Loucy (cell line): ENCODE results near the gene FXYD2.

Experiments used
- H2AFZ ChIP-seq: fragments of 200-600 bp; sonication (generic); 2 replicates; pipeline ENCODE4 v1.6.0; 2016; ENCODE audit warnings: antibody characterized with exemption, mild to moderate bottlenecking, low read length, moderate library complexity
- H3F3A ChIP-seq: fragments of 200-600 bp; 2 replicates; pipeline ENCODE4 v1.6.0; 2016; ENCODE audit warnings: antibody characterized with exemption, low read depth, mild to moderate bottlenecking
- H3K27me3 ChIP-seq: fragments of 200-600 bp; sonication (generic); 2 replicates; pipeline ENCODE4 v1.6.1; 2014; ENCODE audit warnings: low read length, mild to moderate bottlenecking; ENCODE audit not compliant: insufficient read depth, poor library complexity, severe bottlenecking
- H3K36me3 ChIP-seq: fragments of 200-600 bp; sonication (generic); 2 replicates; pipeline ENCODE4 v1.6.1; 2016; ENCODE audit warnings: low read length; ENCODE audit not compliant: insufficient read depth
- H3K4me1 ChIP-seq: fragments of 200-600 bp; sonication (generic); 2 replicates; pipeline ENCODE4 v1.5.1; 2014; ENCODE audit warnings: low read length, mild to moderate bottlenecking; ENCODE audit not compliant: insufficient read depth, poor library complexity, severe bottlenecking
- H3K4me2 ChIP-seq: fragments of 200-600 bp; sonication (generic); 2 replicates; pipeline ENCODE4 v1.6.0; 2014; ENCODE audit warnings: antibody characterized with exemption, low read length, low read depth, mild to moderate bottlenecking; ENCODE audit not compliant: poor library complexity, severe bottlenecking
- H3K4me3 ChIP-seq: fragments of 200-600 bp; sonication (generic); 2 replicates; pipeline ENCODE4 v1.5.1; 2014; ENCODE audit warnings: low read length, mild to moderate bottlenecking, mixed read lengths; ENCODE audit not compliant: poor library complexity, severe bottlenecking
- H3K79me2 ChIP-seq: fragments of 200-600 bp; sonication (generic); 2 replicates; pipeline ENCODE4 v1.6.1; 2014; ENCODE audit warnings: low read length; ENCODE audit not compliant: insufficient read depth
- H3K9ac ChIP-seq: fragments of 200-600 bp; sonication (generic); 2 replicates; pipeline ENCODE4 v1.6.0; 2014; ENCODE audit warnings: mild to moderate bottlenecking, low read depth, low read length, moderate library complexity; ENCODE audit not compliant: poor library complexity, severe bottlenecking
- H3K9me2 ChIP-seq: fragments of 200-600 bp; sonication (generic); replicated peaks from 2 replicates; pipeline ENCODE4 v1.6.1; 2016; ENCODE audit warnings: low read depth, low read length, mixed read lengths
- H3K9me3 ChIP-seq: fragments of 200-600 bp; sonication (generic); 2 replicates; pipeline ENCODE4 v1.6.1; 2014; ENCODE audit warnings: mild to moderate bottlenecking, antibody characterized with exemption, low read length, low read depth; ENCODE audit not compliant: insufficient read depth
- H4K20me1 ChIP-seq: fragments of 200-600 bp; sonication (generic); 2 replicates; pipeline ENCODE4 v1.6.0; 2014; ENCODE audit warnings: antibody characterized with exemption, low read length, mild to moderate bottlenecking; ENCODE audit not compliant: insufficient read depth, poor library complexity, severe bottlenecking
- EZH2phosphoT487 ChIP-seq: fragments of 200-600 bp; IDR thresholded peaks from 2 replicates; pipeline ENCODE4 v1.6.1; 2018; ENCODE audit warnings: antibody characterized with exemption, mild to moderate bottlenecking, moderate library complexity, borderline replicate concordance
- TF ChIP-seq, protein P1 (sequence below): fragments of 200-600 bp; sonication (generic); conservative IDR thresholded peaks from 2 replicates; pipeline ENCODE4 v1.5.1; 2014; ENCODE audit warnings: mild to moderate bottlenecking, antibody characterized with exemption, low read length

The FXYD2 gene

DNA sequence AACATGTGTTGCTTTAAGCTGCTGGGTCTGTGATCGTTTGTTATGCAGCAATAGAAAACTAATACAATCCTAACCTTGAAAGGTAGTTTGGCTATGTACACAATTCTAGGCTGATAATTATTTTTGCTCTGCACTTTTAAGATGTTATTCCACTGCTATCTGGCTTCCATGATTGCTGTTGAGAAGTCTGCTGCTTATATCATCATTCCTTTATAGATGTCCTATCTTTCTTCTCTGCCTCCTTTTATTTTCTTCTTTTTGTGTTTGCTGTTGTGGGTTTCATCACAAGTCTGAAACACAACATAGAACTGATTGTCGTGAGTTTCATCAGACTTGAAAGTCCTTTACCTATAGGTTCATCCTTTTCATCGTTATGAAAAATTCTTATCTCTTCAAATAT is 27.8 kb upstream of the FXYD2 start:
- Histone ChIP-seq H4K20me1 (no peaks in the 10 kb centered on the region), H3K9me2 (no peaks in the 10 kb centered on the region), H3K9me3 (no peaks in the 10 kb centered on the region), H3K79me2 (no peaks in the 10 kb centered on the region), H3K4me1 (peaks cover 4% of the 10 kb centered on the region), H3K36me3 (no peaks in the 10 kb centered on the region), H3F3A (no peaks in the 10 kb centered on the region), H3K4me3 (no peak overlapping the region), H3K9ac (no peak overlapping the region), H3K4me2 (no peak overlapping the region), H3K27me3 (no peaks in the 10 kb centered on the region), H2AFZ (no peak overlapping the region)
- TF ChIP-seq, protein P1, sequence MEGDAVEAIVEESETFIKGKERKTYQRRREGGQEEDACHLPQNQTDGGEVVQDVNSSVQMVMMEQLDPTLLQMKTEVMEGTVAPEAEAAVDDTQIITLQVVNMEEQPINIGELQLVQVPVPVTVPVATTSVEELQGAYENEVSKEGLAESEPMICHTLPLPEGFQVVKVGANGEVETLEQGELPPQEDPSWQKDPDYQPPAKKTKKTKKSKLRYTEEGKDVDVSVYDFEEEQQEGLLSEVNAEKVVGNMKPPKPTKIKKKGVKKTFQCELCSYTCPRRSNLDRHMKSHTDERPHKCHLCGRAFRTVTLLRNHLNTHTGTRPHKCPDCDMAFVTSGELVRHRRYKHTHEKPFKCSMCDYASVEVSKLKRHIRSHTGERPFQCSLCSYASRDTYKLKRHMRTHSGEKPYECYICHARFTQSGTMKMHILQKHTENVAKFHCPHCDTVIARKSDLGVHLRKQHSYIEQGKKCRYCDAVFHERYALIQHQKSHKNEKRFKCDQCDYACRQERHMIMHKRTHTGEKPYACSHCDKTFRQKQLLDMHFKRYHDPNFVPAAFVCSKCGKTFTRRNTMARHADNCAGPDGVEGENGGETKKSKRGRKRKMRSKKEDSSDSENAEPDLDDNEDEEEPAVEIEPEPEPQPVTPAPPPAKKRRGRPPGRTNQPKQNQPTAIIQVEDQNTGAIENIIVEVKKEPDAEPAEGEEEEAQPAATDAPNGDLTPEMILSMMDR: no peak
- no peak for TF ChIP-seq EZH2phosphoT487

DNA sequence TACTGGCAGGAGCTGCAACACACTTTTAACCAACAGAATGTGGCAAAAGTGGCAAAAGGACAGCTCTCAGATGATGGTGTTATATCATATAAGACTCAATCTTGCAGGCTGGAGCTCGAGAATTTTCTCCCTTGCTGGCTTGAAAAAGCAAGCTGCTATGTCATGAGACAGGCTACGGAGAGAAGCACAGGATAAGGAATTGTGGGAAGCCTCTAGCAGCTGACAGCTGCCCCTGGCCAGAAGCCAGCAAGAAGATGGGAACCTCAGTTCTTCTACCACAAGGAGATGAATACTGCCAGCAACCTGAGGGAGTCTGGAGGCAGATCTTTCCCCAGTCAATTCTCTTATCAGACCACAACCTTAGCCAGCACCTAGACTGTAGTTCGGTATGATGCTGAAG is 27.3 kb upstream of the FXYD2 start:
- Histone ChIP-seq H3K27me3 (no peaks in the 10 kb centered on the region), H3K36me3 (no peaks in the 10 kb centered on the region), H4K20me1 (no peaks in the 10 kb centered on the region), H3K79me2 (no peaks in the 10 kb centered on the region), H3K9me3 (no peaks in the 10 kb centered on the region), H3K4me3 (no peak overlapping the region), H3K4me2 (no peak overlapping the region), H3K9ac (no peak overlapping the region), H2AFZ (no peak overlapping the region), H3K9me2 (no peaks in the 10 kb centered on the region), H3F3A (no peaks in the 10 kb centered on the region), H3K4me1 (peaks cover 4% of the 10 kb centered on the region)
- no peak for TF ChIP-seq EZH2phosphoT487
- TF ChIP-seq, protein P1: no peak

DNA sequence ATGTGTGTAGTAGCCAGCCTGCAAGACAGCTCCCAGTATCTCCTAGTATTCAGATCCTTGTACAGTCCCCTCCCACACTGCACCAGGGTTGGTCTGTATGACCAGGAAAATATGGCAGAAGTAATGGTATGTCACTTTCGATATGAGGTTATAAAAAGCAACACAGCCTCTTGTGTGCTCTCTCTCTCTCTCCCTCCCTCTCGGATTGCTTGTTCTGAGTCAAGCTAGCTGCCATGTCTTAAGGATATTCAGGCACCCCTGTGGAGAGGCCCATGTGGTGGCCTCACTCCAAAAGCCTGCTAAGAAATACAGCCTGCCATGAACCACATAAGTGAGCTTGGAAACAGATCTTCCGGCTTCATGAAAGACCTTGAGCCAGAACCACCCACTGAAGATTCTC is 26.6 kb upstream of the FXYD2 start:
- Histone ChIP-seq H3K4me1 (peaks cover 4% of the 10 kb centered on the region), H4K20me1 (no peaks in the 10 kb centered on the region), H3K36me3 (no peaks in the 10 kb centered on the region), H3K79me2 (no peaks in the 10 kb centered on the region), H3K9ac (no peak overlapping the region), H3K4me3 (no peak overlapping the region), H3F3A (no peaks in the 10 kb centered on the region), H2AFZ (no peak overlapping the region), H3K9me2 (no peaks in the 10 kb centered on the region), H3K27me3 (no peaks in the 10 kb centered on the region), H3K9me3 (no peaks in the 10 kb centered on the region), H3K4me2 (no peak overlapping the region)
- TF ChIP-seq EZH2phosphoT487: no peak
- TF ChIP-seq, protein P1: no peak
